ENCODE data around the gene TEX22.

Gene TEX22

DNA sequence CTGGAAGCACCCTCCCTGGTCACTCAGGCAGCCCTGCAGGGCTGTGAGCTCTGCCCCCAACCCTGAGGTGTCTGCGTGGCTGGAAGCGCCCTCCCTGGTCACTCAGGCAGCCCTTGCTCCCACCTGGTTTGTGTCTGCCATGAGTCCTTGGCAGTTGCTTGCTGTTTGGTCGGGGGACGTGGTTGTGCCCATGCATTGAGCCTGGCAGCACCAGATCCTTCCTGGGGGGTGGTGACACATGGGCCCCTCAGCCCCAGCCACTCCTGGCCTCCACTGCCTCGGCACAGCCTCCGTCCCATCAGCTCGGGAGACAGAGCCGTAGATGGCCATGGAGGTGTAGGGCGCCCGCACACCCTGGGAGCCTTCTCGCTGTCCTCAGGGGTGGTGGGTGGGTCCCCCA lies 40.8 kb downstream of the TEX22 start:
- H4K20me1 ChIP-seq (ENCODE audit: control insufficient read depth, insufficient read depth, low read depth, low read length): peaks cover 16% of the 10 kb centered on the region
- H3K4me1 ChIP-seq (ENCODE audit: control insufficient read depth, low read length): peaks cover 4% of the 10 kb centered on the region
- H3K4me2 ChIP-seq (ENCODE audit: low read length): no peak overlapping the region
- TF ChIP-seq, protein P1, sequence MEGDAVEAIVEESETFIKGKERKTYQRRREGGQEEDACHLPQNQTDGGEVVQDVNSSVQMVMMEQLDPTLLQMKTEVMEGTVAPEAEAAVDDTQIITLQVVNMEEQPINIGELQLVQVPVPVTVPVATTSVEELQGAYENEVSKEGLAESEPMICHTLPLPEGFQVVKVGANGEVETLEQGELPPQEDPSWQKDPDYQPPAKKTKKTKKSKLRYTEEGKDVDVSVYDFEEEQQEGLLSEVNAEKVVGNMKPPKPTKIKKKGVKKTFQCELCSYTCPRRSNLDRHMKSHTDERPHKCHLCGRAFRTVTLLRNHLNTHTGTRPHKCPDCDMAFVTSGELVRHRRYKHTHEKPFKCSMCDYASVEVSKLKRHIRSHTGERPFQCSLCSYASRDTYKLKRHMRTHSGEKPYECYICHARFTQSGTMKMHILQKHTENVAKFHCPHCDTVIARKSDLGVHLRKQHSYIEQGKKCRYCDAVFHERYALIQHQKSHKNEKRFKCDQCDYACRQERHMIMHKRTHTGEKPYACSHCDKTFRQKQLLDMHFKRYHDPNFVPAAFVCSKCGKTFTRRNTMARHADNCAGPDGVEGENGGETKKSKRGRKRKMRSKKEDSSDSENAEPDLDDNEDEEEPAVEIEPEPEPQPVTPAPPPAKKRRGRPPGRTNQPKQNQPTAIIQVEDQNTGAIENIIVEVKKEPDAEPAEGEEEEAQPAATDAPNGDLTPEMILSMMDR (IDR thresholded peaks at IDR 0.05; ENCODE audit: low read depth, low read length, poor library complexity, severe bottlenecking): no peak
- TF ChIP-seq EZH2phosphoT487 (IDR thresholded peaks at IDR 0.05; ENCODE audit: borderline replicate concordance, low read length): no peak
- H3F3A ChIP-seq (ENCODE audit: control insufficient read depth, insufficient read depth): no peaks in the 10 kb centered on the region
- no peak overlapping the region for H3K27ac ChIP-seq (ENCODE audit: low read depth, low read length)
- peaks cover 64% of the 10 kb centered on the region for H3K79me2 ChIP-seq (ENCODE audit: control insufficient read depth, low read length)
- H3K9me3 ChIP-seq (ENCODE audit: control insufficient read depth, insufficient read depth, low read length): no peaks in the 10 kb centered on the region; the same call in 1 of the 2 replicates
- H3K36me3 ChIP-seq (ENCODE audit: control insufficient read depth, low read length): peaks cover 59% of the 10 kb centered on the region
- H3K4me3 ChIP-seq (ENCODE audit: low read length): no peak overlapping the region
- no peaks in the 10 kb centered on the region for H3K27me3 ChIP-seq (ENCODE audit: control insufficient read depth, low read length)
- H3K9me2 ChIP-seq (replicated peaks; ENCODE audit: control insufficient read depth, low read length): no peaks in the 10 kb centered on the region

DNA sequence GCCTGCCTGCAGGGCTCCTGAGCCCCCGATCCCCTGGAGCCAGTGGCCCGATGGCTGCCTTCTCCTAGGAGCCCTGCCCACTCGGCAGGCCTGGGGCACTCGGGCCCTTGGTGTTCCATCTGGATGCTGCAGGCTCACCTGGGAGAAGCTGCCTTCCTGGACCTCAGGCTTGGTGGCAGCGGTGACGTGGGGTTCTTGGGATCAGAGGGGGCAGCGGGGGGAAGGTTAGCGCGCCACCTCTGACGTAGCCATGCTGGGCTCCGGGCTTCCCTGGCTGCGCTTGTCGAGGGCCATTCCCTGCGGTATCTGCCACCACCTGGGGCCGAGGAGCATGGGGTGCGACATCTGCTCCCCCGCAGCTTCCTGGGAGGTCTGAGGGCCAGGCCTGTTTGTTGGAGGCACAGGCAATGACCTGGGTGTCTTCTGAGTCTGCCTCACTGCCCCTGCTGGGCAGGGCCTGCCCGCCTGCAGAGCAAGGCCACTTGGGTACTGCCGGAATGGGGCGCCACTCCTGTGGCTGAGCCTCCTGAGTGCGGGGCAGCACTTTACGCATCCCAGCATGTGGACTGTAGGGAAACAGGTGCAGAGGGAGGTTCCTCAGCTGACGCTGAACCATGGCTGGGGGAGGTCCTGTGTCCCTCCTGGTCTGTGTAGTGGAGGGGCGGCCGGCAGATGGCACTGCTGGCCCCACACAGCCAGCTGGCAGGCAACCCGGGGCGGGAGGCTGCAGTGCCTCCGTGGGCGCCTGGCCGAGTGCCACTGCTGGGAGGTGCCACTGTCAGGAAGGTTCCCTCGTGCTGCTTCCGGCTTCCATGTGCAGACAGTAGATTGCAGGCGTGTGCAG lies 41.6 kb downstream of the TEX22 start:
- no peak overlapping the region for H3K4me2 ChIP-seq (ENCODE audit: low read length)
- H3K27me3 ChIP-seq (ENCODE audit: control insufficient read depth, low read length): no peaks in the 10 kb centered on the region
- no peak overlapping the region for H3K4me3 ChIP-seq (ENCODE audit: low read length)
- peaks cover 16% of the 10 kb centered on the region for H4K20me1 ChIP-seq (ENCODE audit: control insufficient read depth, insufficient read depth, low read depth, low read length)
- peaks cover 57% of the 10 kb centered on the region for H3K79me2 ChIP-seq (ENCODE audit: control insufficient read depth, low read length)
- H3K9me2 ChIP-seq (replicated peaks; ENCODE audit: control insufficient read depth, low read length): no peaks in the 10 kb centered on the region
- no peaks in the 10 kb centered on the region; the same call in 1 of the 2 replicates for H3K9me3 ChIP-seq (ENCODE audit: control insufficient read depth, insufficient read depth, low read length)
- no peaks in the 10 kb centered on the region for H3F3A ChIP-seq (ENCODE audit: control insufficient read depth, insufficient read depth)
- H3K36me3 ChIP-seq (ENCODE audit: control insufficient read depth, low read length): peaks cover 59% of the 10 kb centered on the region
- H3K27ac ChIP-seq (ENCODE audit: low read depth, low read length): no peak overlapping the region
- TF ChIP-seq, protein P1 (IDR thresholded peaks at IDR 0.05; ENCODE audit: low read depth, low read length, poor library complexity, severe bottlenecking): no peak
- TF ChIP-seq EZH2phosphoT487 (IDR thresholded peaks at IDR 0.05; ENCODE audit: borderline replicate concordance, low read length): no peak
- H3K4me1 ChIP-seq (ENCODE audit: control insufficient read depth, low read length): peaks cover 4% of the 10 kb centered on the region

DNA sequence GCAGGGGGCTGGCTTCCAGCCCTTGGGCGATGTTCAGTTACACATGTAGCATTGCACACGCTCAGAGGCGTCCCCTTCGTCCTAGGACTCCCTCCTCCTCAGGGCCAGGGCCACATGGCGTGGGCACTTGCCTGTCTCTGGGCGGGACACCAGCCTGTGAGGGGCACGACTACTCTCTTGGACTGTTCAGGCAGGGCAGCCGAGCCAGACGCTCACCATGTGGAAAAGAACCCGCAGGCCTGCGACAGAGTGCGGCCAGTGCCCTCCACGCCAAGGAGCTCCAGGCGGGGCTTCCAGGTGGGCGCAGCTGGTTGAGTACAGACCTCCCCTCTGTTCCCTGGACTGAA lies 42.2 kb downstream of the TEX22 start:
- H3K79me2 ChIP-seq (ENCODE audit: control insufficient read depth, low read length): peaks cover 51% of the 10 kb centered on the region
- H3K27ac ChIP-seq (ENCODE audit: low read depth, low read length): no peak overlapping the region
- no peaks in the 10 kb centered on the region for H3K9me2 ChIP-seq (replicated peaks; ENCODE audit: control insufficient read depth, low read length)
- H3K4me1 ChIP-seq (ENCODE audit: control insufficient read depth, low read length): peaks cover 3% of the 10 kb centered on the region
- H3K27me3 ChIP-seq (ENCODE audit: control insufficient read depth, low read length): no peaks in the 10 kb centered on the region
- H3K9me3 ChIP-seq (ENCODE audit: control insufficient read depth, insufficient read depth, low read length): no peaks in the 10 kb centered on the region; the same call in 1 of the 2 replicates
- no peak overlapping the region for H3K4me3 ChIP-seq (ENCODE audit: low read length)
- no peak overlapping the region for H3K4me2 ChIP-seq (ENCODE audit: low read length)
- no peaks in the 10 kb centered on the region for H3F3A ChIP-seq (ENCODE audit: control insufficient read depth, insufficient read depth)
- peaks cover 16% of the 10 kb centered on the region for H4K20me1 ChIP-seq (ENCODE audit: control insufficient read depth, insufficient read depth, low read depth, low read length)
- TF ChIP-seq, protein P1 (IDR thresholded peaks at IDR 0.05; ENCODE audit: low read depth, low read length, poor library complexity, severe bottlenecking): no peak
- TF ChIP-seq EZH2phosphoT487 (IDR thresholded peaks at IDR 0.05; ENCODE audit: borderline replicate concordance, low read length): no peak
- H3K36me3 ChIP-seq (ENCODE audit: control insufficient read depth, low read length): peaks cover 57% of the 10 kb centered on the region
